ENCODE results near the gene MID2.
"Not testable (repeated sequence)": the region's sequence is repeated elsewhere in the genome, so short reads cannot be mapped to it uniquely, and the experiment has no call there.

The MID2 gene

GRCh38 chrX:107825698-107826237 is at the start of gene MID2:
Gene MID2 (plus strand): TSS chrX:107825866. CDS start chrX:107826427, 561 bp downstream.
- peak; percentile 29 for DNase-seq (ENCODE audit: low spot score)

GRCh38 chrX:107776649-107777535 is 48.8 kb upstream of the MID2 start:
- DNase-seq (ENCODE audit: low spot score), result peak; percentile 75

GRCh38 chrX:107777536-107777832 is 48.2 kb upstream of the MID2 start, which contains the start of gene NCBP2L:
Gene NCBP2L (plus strand): TSS chrX:107777733. CDS start chrX:107794221, 16,488 bp downstream.
- no peak for DNase-seq (ENCODE audit: low spot score)

GRCh38 chrX:107780525-107780924 is 45.1 kb upstream of the MID2 start:
- DNase-seq (ENCODE audit: low spot score), result no peak

- no peak for DNase-seq (ENCODE audit: low spot score)
These were observed 37.8 kb upstream of the MID2 start for GRCh38 chrX:107787827-107788226.

GRCh38 chrX:107804427-107804826 is 21.2 kb upstream of the MID2 start:
- no peak for DNase-seq (ENCODE audit: low spot score)

GRCh38 chrX:107805179-107805578 is 20.5 kb upstream of the MID2 start:
- DNase-seq (ENCODE audit: low spot score), result no peak

- DNase-seq (ENCODE audit: low spot score), result not testable (repeated sequence)
These were observed 15.6 kb upstream of the MID2 start for GRCh38 chrX:107810053-107810452.

- DNase-seq (ENCODE audit: low spot score), result no peak
These were observed 6.7 kb upstream of the MID2 start for GRCh38 chrX:107818900-107819521.

GRCh38 chrX:107823042-107823441 is 2.6 kb upstream of the MID2 start:
- DNase-seq (ENCODE audit: low spot score), result no peak

GRCh38 chrX:107823456-107823855 is 2.2 kb upstream of the MID2 start:
- DNase-seq (ENCODE audit: low spot score), result peak; percentile 35

GRCh38 chrX:107826238-107827029 is 768 bp downstream of the MID2 start:
- DNase-seq (ENCODE audit: low spot score), result peak; percentile 60

GRCh38 chrX:107827030-107827831 is 1.6 kb downstream of the MID2 start:
- DNase-seq (ENCODE audit: low spot score), result no peak

GRCh38 chrX:107827852-107828251 is 2.2 kb downstream of the MID2 start:
- no peak for DNase-seq (ENCODE audit: low spot score)

GRCh38 chrX:107829878-107830277 is 4.2 kb downstream of the MID2 start:
- DNase-seq (ENCODE audit: low spot score), result no peak

- no peak for DNase-seq (ENCODE audit: low spot score)
These were observed 5.5 kb downstream of the MID2 start for GRCh38 chrX:107831071-107831730.

GRCh38 chrX:107834275-107835201 is 8.9 kb downstream of the MID2 start:
- no peak for DNase-seq (ENCODE audit: low spot score)

GRCh38 chrX:107836958-107837357 is 11.3 kb downstream of the MID2 start:
- DNase-seq (ENCODE audit: low spot score), result no peak

- no peak for DNase-seq (ENCODE audit: low spot score)
These were observed 15.3 kb downstream of the MID2 start for GRCh38 chrX:107840971-107841370.
